SK-N-SH (cell line): Measurements from ENCODE around the gene PELI1. TPM values are rescaled to one million over a fixed set of nuclear protein-coding genes. Genes with fewer than 3 reads are reported as not detected.

Source experiments
- CTCF ChIA-PET: fragments of 300-600, 350-600 bp; formaldehyde crosslinking; extraction: SDS; loops from one replicate; lab custom pipeline; 2021; lab: Yijun Ruan, JAX
- POLR2A ChIA-PET: fragments of 350-600 bp; sonication (Branson Sonifier 250); formaldehyde crosslinking; extraction: SDS; loops from one replicate; lab custom pipeline; 2020; ENCODE audit warnings: antibody characterized with exemption, inconsistent platforms; lab: Yijun Ruan, JAX
- DNase-seq: peaks from one replicate; pipeline ENCODE4 v3.0.0; 2012
- H2AFZ ChIP-seq: fragments of 200-600 bp; sonication (generic); 2 replicates; pipeline ENCODE4 v1.8.1; 2016; ENCODE audit warnings: antibody characterized with exemption, mild to moderate bottlenecking, low read depth
- H3F3A ChIP-seq: fragments of 200-600 bp; sonication (generic); replicated peaks from 2 replicates; pipeline ENCODE3; 2016; ENCODE audit warnings: antibody characterized with exemption, mild to moderate bottlenecking; ENCODE audit not compliant: insufficient read depth
- H3K27ac ChIP-seq, 2 experiments: fragments of 200-500 bp in 1 of 2; fragments of 200-600 bp in 1 of 2; sonication (Bioruptor generic) in 1 of 2; sonication (generic), shearing (Covaris generic) in 1 of 2; 2 replicates each; pipeline versions ENCODE4 v1.5.1 to v1.6.1; 2014 to 2016; ENCODE audit warnings: low read depth in 2 of 2, inconsistent platforms in 1 of 2, low read length in 1 of 2, mild to moderate bottlenecking in 1 of 2, mixed read lengths in 1 of 2
- H3K27me3 ChIP-seq: fragments of 200-600 bp; sonication (generic), shearing (Covaris generic); 2 replicates; pipeline ENCODE4 v1.6.1; 2016; ENCODE audit warnings: mixed run types; ENCODE audit not compliant: insufficient read depth
- H3K36me3 ChIP-seq, 2 experiments: fragments of 200-500 bp in 1 of 2; fragments of 200-600 bp in 1 of 2; sonication (Bioruptor generic) in 1 of 2; sonication (generic) in 1 of 2; replicated peaks in 1 of 2; 2 replicates each; pipeline versions ENCODE3 to v1.5.1; 2014 to 2016; ENCODE audit warnings: low read length in 1 of 2, mild to moderate bottlenecking in 1 of 2; ENCODE audit not compliant: insufficient read depth in 2 of 2, control insufficient read depth in 1 of 2
- H3K4me1 ChIP-seq, 2 experiments: fragments of 200-500 bp in 1 of 2; fragments of 200-600 bp in 1 of 2; sonication (Bioruptor generic) in 1 of 2; sonication (generic), shearing (Covaris generic) in 1 of 2; 2 replicates each; pipeline versions ENCODE4 v1.5.1 to v1.6.1; 2014 to 2016; ENCODE audit warnings: low read depth in 1 of 2, low read length in 1 of 2, mixed run types in 1 of 2; ENCODE audit not compliant: insufficient read depth in 2 of 2, control insufficient read depth in 1 of 2
- H3K4me2 ChIP-seq: fragments of 200-600 bp; sonication (generic), shearing (Covaris generic); 2 replicates; pipeline ENCODE4 v1.6.1; 2017; ENCODE audit warnings: mixed run types
- H3K4me3 ChIP-seq, 2 experiments: fragments of 200-500 bp in 1 of 2; fragments of 200-600 bp in 1 of 2; sonication (Bioruptor generic) in 1 of 2; sonication (generic), shearing (Covaris generic) in 1 of 2; 2 replicates each; pipeline versions ENCODE4 v1.5.1 to v1.8.1; 2014 to 2016; ENCODE audit warnings: low read depth in 2 of 2, inconsistent platforms in 1 of 2, low read length in 1 of 2, mild to moderate bottlenecking in 1 of 2, mixed read lengths in 1 of 2, moderate library complexity in 1 of 2
- H3K79me2 ChIP-seq: fragments of 200-600 bp; sonication (generic); 2 replicates; pipeline ENCODE4 v1.8.1; 2017; ENCODE audit warnings: mild to moderate bottlenecking; ENCODE audit not compliant: insufficient read depth
- H3K9ac ChIP-seq: fragments of 200-600 bp; sonication (generic); 2 replicates; pipeline ENCODE4 v1.6.1; 2017; ENCODE audit warnings: mixed run types
- H3K9me2 ChIP-seq: fragments of 200-600 bp; sonication (generic); 2 replicates; pipeline ENCODE4 v1.6.1; 2017; ENCODE audit warnings: mixed run types
- H3K9me3 ChIP-seq: fragments of 200-600 bp; sonication (generic); 2 replicates; pipeline ENCODE4 v1.6.1; 2017; ENCODE audit warnings: mixed run types, mild to moderate bottlenecking, moderate library complexity
- H4K20me1 ChIP-seq: fragments of 200-600 bp; sonication (generic); 2 replicates; pipeline ENCODE4 v1.6.1; 2017; ENCODE audit warnings: mild to moderate bottlenecking, mixed run types; ENCODE audit not compliant: insufficient read depth
- ELF1 ChIP-seq: IDR thresholded peaks from 2 replicates; pipeline ENCODE4 v1.4.0; 2012
- EZH2phosphoT487 ChIP-seq: fragments of 200-600 bp; sonication (generic); IDR thresholded peaks from 2 replicates; pipeline ENCODE4 v1.6.1; 2017; ENCODE audit warnings: low read depth, mixed run types, mild to moderate bottlenecking, antibody characterized with exemption, moderate library complexity, borderline replicate concordance
- FOXJ3 ChIP-seq: sonication (generic); formaldehyde crosslinking; IDR thresholded peaks from 2 replicates; pipeline ENCODE4 v1.5.1; 2020; ENCODE audit warnings: mild to moderate bottlenecking, missing genetic modification reagents
- GABPA ChIP-seq: IDR thresholded peaks from 2 replicates; pipeline ENCODE4 v1.4.0; 2012; ENCODE audit warnings: low read depth, mild to moderate bottlenecking
- GATA2 ChIP-seq: sonication (generic); formaldehyde crosslinking; IDR thresholded peaks from 2 replicates; pipeline ENCODE4 v1.5.0; 2020; ENCODE audit warnings: mild to moderate bottlenecking, missing genetic modification reagents
- JUND ChIP-seq: IDR thresholded peaks from 2 replicates; pipeline ENCODE4 v1.4.0; 2012
- MXI1 ChIP-seq: IDR thresholded peaks from 2 replicates; pipeline ENCODE4 v1.6.1; 2012; ENCODE audit warnings: mild to moderate bottlenecking, low read depth, low read length, improper control_type of control experiment
- NFIC ChIP-seq: IDR thresholded peaks from 2 replicates; pipeline ENCODE4 v1.4.0; 2012; ENCODE audit warnings: borderline replicate concordance
- NRF1 ChIP-seq: IDR thresholded peaks from 2 replicates; pipeline ENCODE4 v1.6.1; 2012; ENCODE audit warnings: low read depth, mild to moderate bottlenecking, low read length
- RAD21 ChIP-seq: IDR thresholded peaks from 2 replicates; pipeline ENCODE4 v1.6.1; 2012; ENCODE audit warnings: mild to moderate bottlenecking, low read length
- RFX5 ChIP-seq: IDR thresholded peaks from 2 replicates; pipeline ENCODE4 v1.6.1; 2012; ENCODE audit warnings: mild to moderate bottlenecking, improper control_type of control experiment, low read length
- RXRA ChIP-seq: IDR thresholded peaks from 2 replicates; pipeline ENCODE4 v1.4.0; 2012; ENCODE audit warnings: low read depth, mild to moderate bottlenecking, borderline replicate concordance
- SIN3A ChIP-seq: IDR thresholded peaks from 2 replicates; pipeline ENCODE4 v1.6.1; 2012; ENCODE audit warnings: low read depth, mild to moderate bottlenecking, low read length, moderate library complexity, borderline replicate concordance
- SMC3 ChIP-seq: IDR thresholded peaks from 2 replicates; pipeline ENCODE4 v1.6.1; 2012; ENCODE audit warnings: low read depth, low read length, improper control_type of control experiment
- TAF1 ChIP-seq: IDR thresholded peaks from 2 replicates; pipeline ENCODE4 v1.6.1; 2012; ENCODE audit warnings: low read depth, mild to moderate bottlenecking, low read length, moderate library complexity, borderline replicate concordance
- TEAD4 ChIP-seq: IDR thresholded peaks from 2 replicates; pipeline ENCODE4 v1.4.0; 2012; ENCODE audit warnings: mild to moderate bottlenecking, borderline replicate concordance; ENCODE audit not compliant: insufficient read depth
- YY1 ChIP-seq: IDR thresholded peaks from 2 replicates; pipeline ENCODE4 v1.4.0; 2012; ENCODE audit warnings: low read depth, mild to moderate bottlenecking
- WGBS: methylation state at CpG from one replicate; pipeline ENCODE4 v1.1.6; 2017; ENCODE audit warnings: low lambda C conversion rate; 5-methylcytosine and 5-hydroxymethylcytosine counted together
- polyA plus RNA-seq, 3 experiments: library from polyadenylated mRNA; depleted of rRNA; stranded (reverse); fragments of >200 nt; gene quantifications; 2 replicates each; pipeline ENCODE4 v1.2.3, GENCODE V29; 2012
- TF ChIP-seq, protein P1 (sequence below): fragments of 150-350 bp; IDR thresholded peaks from 2 replicates; pipeline ENCODE4 v1.6.1; 2016; ENCODE audit warnings: mild to moderate bottlenecking, low read depth, low read length
- TF ChIP-seq, protein P2 (sequence below): IDR thresholded peaks from 2 replicates; pipeline ENCODE4 v1.6.1; 2012; ENCODE audit warnings: mild to moderate bottlenecking, low read depth, low read length, moderate library complexity
- TF ChIP-seq, protein P3 (sequence below): fragments of 200-600 bp; sonication (generic); IDR thresholded peaks from 2 replicates; pipeline ENCODE4 v1.6.1; 2017; ENCODE audit warnings: antibody characterized with exemption, mild to moderate bottlenecking, moderate library complexity

Gene PELI1
- polyA plus RNA-seq, 1 of the 3 experiments (the other 2 are of a cell fraction) = 4.2 TPM

DNA sequence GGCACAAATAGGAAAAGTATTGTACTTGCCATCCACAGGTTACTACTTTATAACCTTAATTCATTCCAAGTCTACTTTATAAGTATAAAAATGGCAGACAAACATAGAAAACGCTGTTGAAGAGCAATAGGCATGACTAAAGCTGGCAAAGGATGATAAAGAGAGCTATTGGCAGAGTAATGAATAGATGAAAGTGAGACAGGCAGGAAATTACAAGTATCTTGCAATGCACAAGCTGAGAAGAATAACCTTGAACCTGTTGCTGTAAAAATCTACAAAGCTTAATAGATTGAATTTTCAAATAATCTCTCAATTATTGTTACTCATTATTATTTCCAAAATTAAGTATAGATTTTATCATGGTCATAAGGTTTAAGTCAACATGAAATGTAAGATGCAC, 8.8 kb downstream of the PELI1 start:
- ChIA-PET POLR2A (no interaction called here), CTCF (interaction anchor here (0.8 kb wide), 1 partner anchor 193 kb away, joined by 5 read pairs; no protein-coding TSS in a partner anchor)
- peaks cover 18 to 36% of the 10 kb centered on the region in 2 experiments; a peak in 3 of 4 replicates for H3K4me1 ChIP-seq
- TF ChIP-seq YY1 (no peak), SMC3 (no peak), RFX5 (no peak), GATA2 (CRISPR knock-in tag) (no peak), NFIC (no peak), GABPA (no peak), TAF1 (no peak), RXRA (no peak), MXI1 (no peak), SIN3A (no peak), TEAD4 (no peak), ELF1 (no peak), EZH2phosphoT487 (no peak), NRF1 (no peak), FOXJ3 (CRISPR knock-in tag) (no peak), RAD21 (no peak), JUND (no peak)
- TF ChIP-seq, protein P1, sequence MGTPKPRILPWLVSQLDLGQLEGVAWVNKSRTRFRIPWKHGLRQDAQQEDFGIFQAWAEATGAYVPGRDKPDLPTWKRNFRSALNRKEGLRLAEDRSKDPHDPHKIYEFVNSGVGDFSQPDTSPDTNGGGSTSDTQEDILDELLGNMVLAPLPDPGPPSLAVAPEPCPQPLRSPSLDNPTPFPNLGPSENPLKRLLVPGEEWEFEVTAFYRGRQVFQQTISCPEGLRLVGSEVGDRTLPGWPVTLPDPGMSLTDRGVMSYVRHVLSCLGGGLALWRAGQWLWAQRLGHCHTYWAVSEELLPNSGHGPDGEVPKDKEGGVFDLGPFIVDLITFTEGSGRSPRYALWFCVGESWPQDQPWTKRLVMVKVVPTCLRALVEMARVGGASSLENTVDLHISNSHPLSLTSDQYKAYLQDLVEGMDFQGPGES = no peak
- TF ChIP-seq, protein P2, sequence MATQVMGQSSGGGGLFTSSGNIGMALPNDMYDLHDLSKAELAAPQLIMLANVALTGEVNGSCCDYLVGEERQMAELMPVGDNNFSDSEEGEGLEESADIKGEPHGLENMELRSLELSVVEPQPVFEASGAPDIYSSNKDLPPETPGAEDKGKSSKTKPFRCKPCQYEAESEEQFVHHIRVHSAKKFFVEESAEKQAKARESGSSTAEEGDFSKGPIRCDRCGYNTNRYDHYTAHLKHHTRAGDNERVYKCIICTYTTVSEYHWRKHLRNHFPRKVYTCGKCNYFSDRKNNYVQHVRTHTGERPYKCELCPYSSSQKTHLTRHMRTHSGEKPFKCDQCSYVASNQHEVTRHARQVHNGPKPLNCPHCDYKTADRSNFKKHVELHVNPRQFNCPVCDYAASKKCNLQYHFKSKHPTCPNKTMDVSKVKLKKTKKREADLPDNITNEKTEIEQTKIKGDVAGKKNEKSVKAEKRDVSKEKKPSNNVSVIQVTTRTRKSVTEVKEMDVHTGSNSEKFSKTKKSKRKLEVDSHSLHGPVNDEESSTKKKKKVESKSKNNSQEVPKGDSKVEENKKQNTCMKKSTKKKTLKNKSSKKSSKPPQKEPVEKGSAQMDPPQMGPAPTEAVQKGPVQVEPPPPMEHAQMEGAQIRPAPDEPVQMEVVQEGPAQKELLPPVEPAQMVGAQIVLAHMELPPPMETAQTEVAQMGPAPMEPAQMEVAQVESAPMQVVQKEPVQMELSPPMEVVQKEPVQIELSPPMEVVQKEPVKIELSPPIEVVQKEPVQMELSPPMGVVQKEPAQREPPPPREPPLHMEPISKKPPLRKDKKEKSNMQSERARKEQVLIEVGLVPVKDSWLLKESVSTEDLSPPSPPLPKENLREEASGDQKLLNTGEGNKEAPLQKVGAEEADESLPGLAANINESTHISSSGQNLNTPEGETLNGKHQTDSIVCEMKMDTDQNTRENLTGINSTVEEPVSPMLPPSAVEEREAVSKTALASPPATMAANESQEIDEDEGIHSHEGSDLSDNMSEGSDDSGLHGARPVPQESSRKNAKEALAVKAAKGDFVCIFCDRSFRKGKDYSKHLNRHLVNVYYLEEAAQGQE = no peak
- TF ChIP-seq, protein P3, sequence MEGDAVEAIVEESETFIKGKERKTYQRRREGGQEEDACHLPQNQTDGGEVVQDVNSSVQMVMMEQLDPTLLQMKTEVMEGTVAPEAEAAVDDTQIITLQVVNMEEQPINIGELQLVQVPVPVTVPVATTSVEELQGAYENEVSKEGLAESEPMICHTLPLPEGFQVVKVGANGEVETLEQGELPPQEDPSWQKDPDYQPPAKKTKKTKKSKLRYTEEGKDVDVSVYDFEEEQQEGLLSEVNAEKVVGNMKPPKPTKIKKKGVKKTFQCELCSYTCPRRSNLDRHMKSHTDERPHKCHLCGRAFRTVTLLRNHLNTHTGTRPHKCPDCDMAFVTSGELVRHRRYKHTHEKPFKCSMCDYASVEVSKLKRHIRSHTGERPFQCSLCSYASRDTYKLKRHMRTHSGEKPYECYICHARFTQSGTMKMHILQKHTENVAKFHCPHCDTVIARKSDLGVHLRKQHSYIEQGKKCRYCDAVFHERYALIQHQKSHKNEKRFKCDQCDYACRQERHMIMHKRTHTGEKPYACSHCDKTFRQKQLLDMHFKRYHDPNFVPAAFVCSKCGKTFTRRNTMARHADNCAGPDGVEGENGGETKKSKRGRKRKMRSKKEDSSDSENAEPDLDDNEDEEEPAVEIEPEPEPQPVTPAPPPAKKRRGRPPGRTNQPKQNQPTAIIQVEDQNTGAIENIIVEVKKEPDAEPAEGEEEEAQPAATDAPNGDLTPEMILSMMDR = no peak
- H3F3A ChIP-seq = peaks cover 30% of the 10 kb centered on the region
- H3K9ac ChIP-seq = no peak overlapping the region
- H3K36me3 ChIP-seq = no peaks in the 10 kb centered on the region
- no peak overlapping the region for H2AFZ ChIP-seq
- no peaks in the 10 kb centered on the region for H3K27me3 ChIP-seq
- 19% methylated on average over 1 of the region's 1 CpG for whole genome bisulfite sequencing
- H3K79me2 ChIP-seq = peaks cover 78% of the 10 kb centered on the region
- H3K4me2 ChIP-seq = peak overlapping the region; percentile 36; the same call in 1 of the 2 replicates
- H3K27ac ChIP-seq = peak overlapping the region; percentile 58 to 83
- H3K9me2 ChIP-seq = no peaks in the 10 kb centered on the region
- no peak for DNase-seq
- H3K4me3 ChIP-seq = no peak overlapping the region
- H4K20me1 ChIP-seq = no peaks in the 10 kb centered on the region
- H3K9me3 ChIP-seq = no peaks in the 10 kb centered on the region
